ENCODE measurements around the gene CAPZA1.

The CAPZA1 gene

GRCh38 chr1:112711670-112712069, 92.0 kb downstream of the CAPZA1 start:
- peaks cover 0 to 3% of the 10 kb centered on the region in 2 experiments; a peak in 1 of 3 replicates for H3K36me3 ChIP-seq (ENCODE audit: control insufficient read depth in 2 of 2, insufficient read depth in 1 of 2, low read length in 2 of 2)
- H3K27ac ChIP-seq (ENCODE audit: extremely low read depth, low read depth, low read length): no peak overlapping the region
- no peaks in the 10 kb centered on the region for H3K4me1 ChIP-seq (ENCODE audit: control insufficient read depth, insufficient read depth, low read length)
- TF ChIP-seq ZNF768 (tag by site-specific recombination; IDR thresholded peaks at IDR 0.05) (no peak), ZIC2 (tag by site-specific recombination; IDR thresholded peaks at IDR 0.05) (peak; percentile 99)
- CTCF ChIA-PET: interaction anchor here (0.5 kb wide), 1 partner anchor 129 kb away, joined by 3 read pairs; no protein-coding TSS in a partner anchor
- H3K9me3 ChIP-seq (ENCODE audit: control insufficient read depth, insufficient read depth, low read depth, low read length): no peaks in the 10 kb centered on the region
- H3K4me3 ChIP-seq (ENCODE audit: low read depth, low read length): no peak overlapping the region
- POLR2A ChIA-PET: interaction anchor here (0.6 kb wide), 1 partner anchor 190 kb away, joined by 5 read pairs; no protein-coding TSS in a partner anchor

DNA sequence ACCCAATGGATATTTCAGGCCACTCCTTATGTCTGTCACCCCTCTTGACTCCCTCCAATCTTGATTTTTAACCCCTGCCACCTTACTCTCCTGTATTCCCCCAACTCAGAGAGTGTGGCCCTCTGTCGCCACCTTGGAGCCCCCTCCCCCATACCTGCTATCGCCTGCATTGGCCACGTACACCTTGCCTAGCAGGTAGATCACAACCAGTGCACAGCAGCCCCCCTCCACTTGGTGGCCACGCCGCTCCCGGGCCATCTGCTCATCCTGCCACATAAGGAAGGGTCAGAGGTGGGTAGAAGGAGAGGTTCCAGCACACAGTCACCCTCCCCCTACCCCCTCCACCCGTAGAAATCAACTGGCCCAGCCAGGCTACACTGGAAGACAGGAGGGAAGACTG, 92.6 kb downstream of the CAPZA1 start:
- Histone ChIP-seq H3K36me3 (ENCODE audit: control insufficient read depth in 2 of 2, insufficient read depth in 1 of 2, low read length in 2 of 2) (peaks cover 0 to 3% of the 10 kb centered on the region in 2 experiments; a peak in 1 of 3 replicates), H3K27ac (ENCODE audit: extremely low read depth, low read depth, low read length) (no peak overlapping the region), H3K4me1 (ENCODE audit: control insufficient read depth, insufficient read depth, low read length) (no peaks in the 10 kb centered on the region), H3K4me3 (ENCODE audit: low read depth, low read length) (no peak overlapping the region), H3K9me3 (ENCODE audit: control insufficient read depth, insufficient read depth, low read depth, low read length) (no peaks in the 10 kb centered on the region)
- CTCF ChIA-PET: interaction anchor here (0.7 kb wide), 1 partner anchor 98 kb away, joined by 10 read pairs; no protein-coding TSS in a partner anchor
- POLR2A ChIA-PET: no interaction called here
- TF ChIP-seq ZBTB26 (tag by site-specific recombination; optimal IDR thresholded peaks at IDR 0.05) (no peak), INSM2 (tag by site-specific recombination; IDR thresholded peaks at IDR 0.05) (no peak), ZNF785 (tag by site-specific recombination; IDR thresholded peaks at IDR 0.05) (no peak), ZBTB7A (tag by site-specific recombination; IDR thresholded peaks at IDR 0.05; ENCODE audit: low read depth) (no peak), SP2 (tag by site-specific recombination; IDR thresholded peaks at IDR 0.05) (no peak), ZNF561 (tag by site-specific recombination; IDR thresholded peaks at IDR 0.05; ENCODE audit: borderline replicate concordance) (no peak), ZNF23 (tag by site-specific recombination; IDR thresholded peaks at IDR 0.05; ENCODE audit: borderline replicate concordance) (no peak), ZNF529 (tag by site-specific recombination; IDR thresholded peaks at IDR 0.05; ENCODE audit: insufficient replicate concordance) (no peak)

- POLR2A ChIA-PET: no interaction called here
- Histone ChIP-seq H3K9me3 (ENCODE audit: control insufficient read depth, insufficient read depth, low read depth, low read length) (no peaks in the 10 kb centered on the region), H3K4me1 (ENCODE audit: control insufficient read depth, insufficient read depth, low read length) (no peaks in the 10 kb centered on the region), H3K27ac (ENCODE audit: extremely low read depth, low read depth, low read length) (no peak overlapping the region), H3K36me3 (ENCODE audit: control insufficient read depth in 2 of 2, insufficient read depth in 1 of 2, low read length in 2 of 2) (peaks cover 0 to 3% of the 10 kb centered on the region in 2 experiments; a peak in 1 of 3 replicates), H3K4me3 (ENCODE audit: low read depth, low read length) (no peak overlapping the region)
- CTCF ChIA-PET: interaction anchor here (0.7 to 0.9 kb wide), 2 partner anchors 99 to 330 kb away, joined by 3 to 10 read pairs; no protein-coding TSS in a partner anchor
- no peak for TF ChIP-seq ZBTB11 (tag by site-specific recombination; conservative IDR thresholded peaks at IDR 0.05; ENCODE audit: low read depth)
- TF ChIP-seq ZNF624 (tag by site-specific recombination; IDR thresholded peaks at IDR 0.05): no peak
- TF ChIP-seq ZNF274 (IDR thresholded peaks at IDR 0.05; ENCODE audit: low read length): no peak
- no peak for TF ChIP-seq ZNF274 (tag by site-specific recombination; IDR thresholded peaks at IDR 0.05; ENCODE audit: borderline replicate concordance)
- peak; percentile 59; the same call in 1 of the 2 replicates for TF ChIP-seq ZBTB17 (tag by site-specific recombination; IDR thresholded peaks at IDR 0.05)
- TF ChIP-seq, protein P1, sequence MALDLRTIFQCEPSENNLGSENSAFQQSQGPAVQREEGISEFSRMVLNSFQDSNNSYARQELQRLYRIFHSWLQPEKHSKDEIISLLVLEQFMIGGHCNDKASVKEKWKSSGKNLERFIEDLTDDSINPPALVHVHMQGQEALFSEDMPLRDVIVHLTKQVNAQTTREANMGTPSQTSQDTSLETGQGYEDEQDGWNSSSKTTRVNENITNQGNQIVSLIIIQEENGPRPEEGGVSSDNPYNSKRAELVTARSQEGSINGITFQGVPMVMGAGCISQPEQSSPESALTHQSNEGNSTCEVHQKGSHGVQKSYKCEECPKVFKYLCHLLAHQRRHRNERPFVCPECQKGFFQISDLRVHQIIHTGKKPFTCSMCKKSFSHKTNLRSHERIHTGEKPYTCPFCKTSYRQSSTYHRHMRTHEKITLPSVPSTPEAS (tag by site-specific recombination; IDR thresholded peaks at IDR 0.05): peak; percentile 68
- TF ChIP-seq ZNF302 (tag by site-specific recombination; IDR thresholded peaks at IDR 0.05; ENCODE audit: low read depth): no peak
- no peak for TF ChIP-seq ZNF707 (tag by site-specific recombination; IDR thresholded peaks at IDR 0.05)
- TF ChIP-seq PRDM1 (tag by site-specific recombination; IDR thresholded peaks at IDR 0.05): no peak
- TF ChIP-seq, protein P2, sequence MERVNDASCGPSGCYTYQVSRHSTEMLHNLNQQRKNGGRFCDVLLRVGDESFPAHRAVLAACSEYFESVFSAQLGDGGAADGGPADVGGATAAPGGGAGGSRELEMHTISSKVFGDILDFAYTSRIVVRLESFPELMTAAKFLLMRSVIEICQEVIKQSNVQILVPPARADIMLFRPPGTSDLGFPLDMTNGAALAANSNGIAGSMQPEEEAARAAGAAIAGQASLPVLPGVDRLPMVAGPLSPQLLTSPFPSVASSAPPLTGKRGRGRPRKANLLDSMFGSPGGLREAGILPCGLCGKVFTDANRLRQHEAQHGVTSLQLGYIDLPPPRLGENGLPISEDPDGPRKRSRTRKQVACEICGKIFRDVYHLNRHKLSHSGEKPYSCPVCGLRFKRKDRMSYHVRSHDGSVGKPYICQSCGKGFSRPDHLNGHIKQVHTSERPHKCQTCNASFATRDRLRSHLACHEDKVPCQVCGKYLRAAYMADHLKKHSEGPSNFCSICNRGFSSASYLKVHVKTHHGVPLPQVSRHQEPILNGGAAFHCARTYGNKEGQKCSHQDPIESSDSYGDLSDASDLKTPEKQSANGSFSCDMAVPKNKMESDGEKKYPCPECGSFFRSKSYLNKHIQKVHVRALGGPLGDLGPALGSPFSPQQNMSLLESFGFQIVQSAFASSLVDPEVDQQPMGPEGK (tag by site-specific recombination; IDR thresholded peaks at IDR 0.05): no peak
- TF ChIP-seq ZNF571 (tag by site-specific recombination; IDR thresholded peaks at IDR 0.05): no peak
- TF ChIP-seq ZNF837 (tag by site-specific recombination; IDR thresholded peaks at IDR 0.05): no peak
Observed at GRCh38 chr1:112712701-112713128, 93.1 kb downstream of the CAPZA1 start.

Data from HEK293 (cell line).